Measurements from ENCODE around the gene KLHL40. TPM values are rescaled to one million over a fixed set of nuclear protein-coding genes. Genes with fewer than 3 reads are reported as not detected.

KLHL40 gene
- total RNA-seq, 1 experiment from 2014 or later = not detected

DNA sequence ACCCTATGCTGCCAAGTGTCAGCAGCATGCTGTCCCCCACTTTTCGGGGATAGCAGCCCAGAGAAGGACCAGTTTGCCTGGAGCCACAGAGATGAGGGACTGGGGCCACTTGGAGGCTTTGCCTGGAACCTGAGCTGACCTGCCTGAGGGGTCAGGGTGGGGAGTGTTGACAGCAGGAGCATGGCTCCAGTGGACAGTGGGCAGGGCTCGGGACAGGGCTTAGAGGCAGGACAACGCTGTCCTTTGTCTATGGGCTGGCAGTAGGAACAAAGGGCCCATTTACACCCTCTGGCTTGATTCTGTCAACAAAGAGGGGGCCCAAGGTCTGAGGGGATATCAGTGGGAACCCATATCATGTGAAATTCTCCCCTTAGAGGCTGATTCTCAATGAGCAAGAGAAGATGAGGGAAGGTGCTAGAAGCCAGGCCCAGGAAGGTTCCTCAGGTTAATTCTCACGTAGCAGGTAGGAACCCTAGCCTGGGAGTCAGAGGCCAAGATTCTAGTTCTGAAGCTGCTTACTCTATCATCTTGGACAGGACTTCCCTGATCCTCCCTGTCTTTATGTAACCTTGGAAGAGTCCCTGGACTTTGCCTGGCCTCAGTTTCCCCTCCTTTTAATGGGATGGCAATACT, 47.0 kb downstream of the KLHL40 start:
- POLR2A ChIA-PET (ENCODE audit: low non-redundant PET) = no interaction called here
- Histone ChIP-seq H3K4me1 (ENCODE audit: insufficient read depth, low read length, poor library complexity, severe bottlenecking) (no peaks in the 10 kb centered on the region), H3K27me3 (replicated peaks; ENCODE audit: insufficient read depth, low read depth, low read length, poor library complexity) (no peaks in the 10 kb centered on the region), H3K9me3 (ENCODE audit: low read depth, low read length, poor library complexity, severe bottlenecking) (no peaks in the 10 kb centered on the region), H3K36me3 (ENCODE audit: insufficient read depth, low read length, poor library complexity, severe bottlenecking) (no peaks in the 10 kb centered on the region), H3K4me3 (ENCODE audit: low read depth, low read length, poor library complexity, severe bottlenecking) (no peak overlapping the region), H3K27ac (ENCODE audit: low read depth, low read length, poor library complexity, severe bottlenecking) (no peak overlapping the region)
- CTCF ChIA-PET = no interaction called here
- TF ChIP-seq CTCF (conservative IDR thresholded peaks at IDR 0.05; ENCODE audit: low read depth, low read length) (no peak), EZH2 (IDR thresholded peaks at IDR 0.05; ENCODE audit: borderline replicate concordance, low read depth, low read length, poor library complexity, severe bottlenecking) (no peak)
- DNase-seq (ENCODE audit: low spot score) = no peak
- intact Hi-C loops (cut with micrococcal nuclease; ENCODE audit: unreplicated experiment) = no loop called here
- no TSS peak for BruUV-seq (replicated peaks)

DNA sequence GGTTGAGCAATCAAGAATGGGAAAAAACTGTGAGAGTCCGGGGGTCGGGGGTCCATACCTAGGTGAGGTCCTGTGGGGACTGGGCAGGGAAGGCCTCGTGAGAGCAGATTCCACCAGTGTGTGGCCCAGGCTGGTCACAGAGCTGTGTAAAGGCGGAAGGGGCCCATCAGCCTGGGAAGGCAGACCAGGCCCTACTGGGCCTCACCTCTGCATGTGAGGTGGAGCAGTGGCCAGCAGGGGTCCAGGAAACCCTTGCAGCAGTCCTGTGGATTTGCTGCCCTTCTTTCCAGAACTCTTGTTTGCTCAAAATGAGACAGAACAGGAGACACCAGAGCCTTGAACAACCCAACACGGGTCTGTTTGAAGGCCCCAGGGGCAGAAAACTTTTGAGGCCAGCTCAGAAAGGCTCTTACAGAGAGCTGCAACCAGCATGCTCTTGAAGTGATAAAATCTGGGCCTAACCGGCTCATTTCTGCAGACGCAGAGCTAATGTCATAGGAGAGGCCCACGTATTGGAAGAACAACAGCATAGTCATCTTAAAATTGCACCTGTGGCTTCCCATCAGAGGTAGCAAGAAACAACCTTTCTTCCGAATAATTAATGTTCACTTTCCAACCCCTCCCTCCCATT, 47.6 kb downstream of the KLHL40 start:
- Histone ChIP-seq H3K27me3 (replicated peaks; ENCODE audit: insufficient read depth, low read depth, low read length, poor library complexity) (no peaks in the 10 kb centered on the region), H3K4me3 (ENCODE audit: low read depth, low read length, poor library complexity, severe bottlenecking) (no peak overlapping the region), H3K4me1 (ENCODE audit: insufficient read depth, low read length, poor library complexity, severe bottlenecking) (no peaks in the 10 kb centered on the region), H3K27ac (ENCODE audit: low read depth, low read length, poor library complexity, severe bottlenecking) (no peak overlapping the region), H3K36me3 (ENCODE audit: insufficient read depth, low read length, poor library complexity, severe bottlenecking) (no peaks in the 10 kb centered on the region), H3K9me3 (ENCODE audit: low read depth, low read length, poor library complexity, severe bottlenecking) (no peaks in the 10 kb centered on the region)
- TF ChIP-seq EZH2 (IDR thresholded peaks at IDR 0.05; ENCODE audit: borderline replicate concordance, low read depth, low read length, poor library complexity, severe bottlenecking) = no peak
- no peak for TF ChIP-seq CTCF (conservative IDR thresholded peaks at IDR 0.05; ENCODE audit: low read depth, low read length)
- POLR2A ChIA-PET (ENCODE audit: low non-redundant PET) = no interaction called here
- no TSS peak for BruUV-seq (replicated peaks)
- intact Hi-C loops (cut with micrococcal nuclease; ENCODE audit: unreplicated experiment) = no loop called here
- DNase-seq (ENCODE audit: low spot score) = no peak
- CTCF ChIA-PET = no interaction called here

DNA sequence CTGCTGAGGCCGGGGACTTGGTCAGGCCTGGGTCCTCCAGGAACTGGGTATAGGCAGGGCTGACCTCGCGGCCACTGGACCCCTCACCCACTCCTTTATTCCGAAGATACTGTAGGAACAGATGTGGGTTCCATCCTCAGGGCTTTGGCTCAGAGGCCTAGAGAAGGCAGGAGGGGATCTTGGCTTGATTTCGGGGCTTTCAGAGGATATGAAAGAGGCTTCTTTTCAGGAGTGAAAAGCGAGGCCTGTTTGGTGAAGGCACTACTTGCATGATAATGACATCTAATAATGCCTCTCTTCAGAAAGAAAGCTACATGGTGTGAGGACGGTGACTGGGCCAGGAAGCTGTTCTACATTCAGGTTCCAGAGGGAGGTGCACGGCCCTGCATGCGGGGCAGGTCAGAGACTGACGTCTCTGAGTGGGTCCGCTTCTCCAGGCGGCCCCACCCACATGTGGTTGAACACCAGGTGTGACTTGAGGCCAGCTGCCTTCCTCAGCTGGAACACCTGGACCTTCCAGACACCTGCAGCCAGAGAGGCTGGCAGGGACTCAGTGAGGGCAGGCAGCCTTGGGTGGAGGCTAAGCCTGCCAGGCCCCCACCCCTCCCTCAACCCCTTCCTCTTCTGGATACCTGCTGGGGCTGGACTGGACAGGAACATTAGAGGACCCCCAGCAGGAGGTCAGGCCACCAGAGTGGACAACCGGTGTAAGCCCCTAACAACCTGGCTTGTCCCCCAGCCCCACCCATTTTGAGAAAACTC, 48.3 kb downstream of the KLHL40 start:
- Histone ChIP-seq H3K4me1 (ENCODE audit: insufficient read depth, low read length, poor library complexity, severe bottlenecking) (no peaks in the 10 kb centered on the region), H3K27ac (ENCODE audit: low read depth, low read length, poor library complexity, severe bottlenecking) (no peak overlapping the region), H3K36me3 (ENCODE audit: insufficient read depth, low read length, poor library complexity, severe bottlenecking) (no peaks in the 10 kb centered on the region), H3K27me3 (replicated peaks; ENCODE audit: insufficient read depth, low read depth, low read length, poor library complexity) (no peaks in the 10 kb centered on the region), H3K4me3 (ENCODE audit: low read depth, low read length, poor library complexity, severe bottlenecking) (no peak overlapping the region), H3K9me3 (ENCODE audit: low read depth, low read length, poor library complexity, severe bottlenecking) (no peaks in the 10 kb centered on the region)
- intact Hi-C loops (cut with micrococcal nuclease; ENCODE audit: unreplicated experiment) = no loop called here
- TF ChIP-seq EZH2 (IDR thresholded peaks at IDR 0.05; ENCODE audit: borderline replicate concordance, low read depth, low read length, poor library complexity, severe bottlenecking) (no peak), CTCF (conservative IDR thresholded peaks at IDR 0.05; ENCODE audit: low read depth, low read length) (no peak)
- ChIA-PET POLR2A (ENCODE audit: low non-redundant PET) (no interaction called here), CTCF (no interaction called here)
- no TSS peak for BruUV-seq (replicated peaks)
- DNase-seq (ENCODE audit: low spot score) = no peak
